ENCODE results near the gene XRN2. TPM values are rescaled to one million over a fixed set of nuclear protein-coding genes. Genes with fewer than 3 reads are reported as not detected.
A peak's percentile ranks its signal among the peaks of the same experiment; 100 is the strongest.
"Not testable (repeated sequence)": the region's sequence is repeated elsewhere in the genome, so short reads cannot be mapped to it uniquely, and the experiment has no call there.

XRN2 gene
- total RNA-seq, 1 experiment from 2014 or later = 175 TPM

GRCh38 chr20:21344206-21344900 lies 41.2 kb downstream of the XRN2 start:
- DNase-seq (ENCODE audit: low read depth) = no peak

- no peak for DNase-seq (ENCODE audit: low read depth)
These were observed 41.8 kb downstream of the XRN2 start for GRCh38 chr20:21344961-21345360.

- peak; percentile 50 for DNase-seq (ENCODE audit: low read depth)
These were observed 49.6 kb downstream of the XRN2 start for GRCh38 chr20:21352703-21353102.

- peak; percentile 66 for DNase-seq (ENCODE audit: low read depth)
These were observed 50.1 kb downstream of the XRN2 start for GRCh38 chr20:21353236-21353635.

GRCh38 chr20:21355981-21356380 lies 52.9 kb downstream of the XRN2 start:
- no peak for DNase-seq (ENCODE audit: low read depth)

- no peak for DNase-seq (ENCODE audit: low read depth)
These were observed 53.3 kb downstream of the XRN2 start for GRCh38 chr20:21356386-21356785.

- peak; percentile 27 for DNase-seq (ENCODE audit: low read depth)
These were observed 54.7 kb downstream of the XRN2 start for GRCh38 chr20:21357844-21358243.

GRCh38 chr20:21358737-21359136 lies 55.6 kb downstream of the XRN2 start:
- no peak for DNase-seq (ENCODE audit: low read depth)

- DNase-seq (ENCODE audit: low read depth) = peak; percentile 40
These were observed 57.6 kb downstream of the XRN2 start for GRCh38 chr20:21360705-21361104.

- peak; percentile 66 for DNase-seq (ENCODE audit: low read depth)
These were observed 58.1 kb downstream of the XRN2 start for GRCh38 chr20:21361266-21361665.

- no peak for DNase-seq (ENCODE audit: low read depth)
These were observed 61.3 kb downstream of the XRN2 start for GRCh38 chr20:21364413-21364812.

- no peak for DNase-seq (ENCODE audit: low read depth)
These were observed 62.6 kb downstream of the XRN2 start for GRCh38 chr20:21365771-21366170.

GRCh38 chr20:21366273-21366672 lies 63.1 kb downstream of the XRN2 start:
- DNase-seq (ENCODE audit: low read depth) = not testable (repeated sequence)

GRCh38 chr20:21368791-21369190 lies 65.7 kb downstream of the XRN2 start:
- DNase-seq (ENCODE audit: low read depth) = no peak

- DNase-seq (ENCODE audit: low read depth) = no peak
These were observed 68.1 kb downstream of the XRN2 start for GRCh38 chr20:21371193-21371592.

GRCh38 chr20:21372016-21372415 lies 68.9 kb downstream of the XRN2 start:
- no peak for DNase-seq (ENCODE audit: low read depth)

- peak; percentile 20 for DNase-seq (ENCODE audit: low read depth)
These were observed 70.3 kb downstream of the XRN2 start for GRCh38 chr20:21373436-21373835.

GRCh38 chr20:21376626-21377025 lies 73.5 kb downstream of the XRN2 start:
- DNase-seq (ENCODE audit: low read depth) = no peak

- DNase-seq (ENCODE audit: low read depth) = no peak
These were observed 74.6 kb downstream of the XRN2 start for GRCh38 chr20:21377701-21378100.

GRCh38 chr20:21378259-21378658 lies 75.1 kb downstream of the XRN2 start:
- no peak for DNase-seq (ENCODE audit: low read depth)

GRCh38 chr20:21380711-21381110 lies 77.6 kb downstream of the XRN2 start:
- no peak for DNase-seq (ENCODE audit: low read depth)

- DNase-seq (ENCODE audit: low read depth) = no peak
These were observed 78.5 kb downstream of the XRN2 start for GRCh38 chr20:21381619-21382018.

- DNase-seq (ENCODE audit: low read depth) = no peak
These were observed 81.3 kb downstream of the XRN2 start for GRCh38 chr20:21384308-21384892.

- DNase-seq (ENCODE audit: low read depth) = no peak
These were observed 83.0 kb downstream of the XRN2 start for GRCh38 chr20:21386111-21386510.
